Stimulated activated naive CD8-positive, alpha-beta T cell treated with anti-CD3 and anti-CD28 coated beads, Interleukin-15, Interleukin-2, amounts not matched to agents 100 ng/mL and 50 ng/mL, for 24 hours (primary cell): ENCODE measurements around the gene FAM13A.

Source experiments
- H3K27ac Mint-ChIP-seq: one replicate; pipeline ENCODE4 v1.8.0; 2021; ENCODE audit warnings: mild to moderate bottlenecking, mixed read lengths
- H3K27me3 Mint-ChIP-seq: one replicate; pipeline ENCODE4 v1.8.0; 2021; ENCODE audit warnings: mixed read lengths
- H3K36me3 Mint-ChIP-seq: one replicate; pipeline ENCODE4 v1.8.0; 2021; ENCODE audit warnings: low read depth, mixed read lengths
- H3K4me1 Mint-ChIP-seq: one replicate; pipeline ENCODE4 v1.8.0; 2021; ENCODE audit warnings: low read depth, mixed read lengths
- H3K4me3 Mint-ChIP-seq: one replicate; pipeline ENCODE4 v1.8.0; 2021; ENCODE audit warnings: mild to moderate bottlenecking, mixed read lengths
- H3K9me3 Mint-ChIP-seq: one replicate; pipeline ENCODE4 v1.8.0; 2021; ENCODE audit warnings: mixed read lengths

FAM13A gene

DNA sequence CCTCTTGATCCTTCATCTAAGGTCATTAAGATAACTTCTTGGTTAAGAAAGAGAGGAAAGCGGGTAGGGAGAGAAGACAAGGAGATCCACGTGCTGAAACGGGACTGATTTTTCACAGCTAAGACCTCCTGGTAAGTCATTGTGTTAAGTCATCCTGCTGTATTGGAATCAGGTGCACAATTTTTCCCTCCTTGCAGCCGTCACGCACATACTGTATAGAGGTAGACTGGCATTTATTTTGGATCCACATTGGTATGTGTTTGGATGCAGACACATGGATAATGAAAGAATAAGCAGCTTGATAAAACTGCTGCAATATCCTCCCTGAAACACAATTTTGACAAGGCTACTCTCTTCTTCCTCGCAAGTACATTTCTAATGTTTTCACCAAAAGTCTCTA lies 299.2 kb downstream of the FAM13A start:
- Mint-ChIP-seq H3K27me3 (no peaks in the 10 kb centered on the region), H3K36me3 (no peaks in the 10 kb centered on the region), H3K9me3 (no peaks in the 10 kb centered on the region), H3K27ac (no peak overlapping the region), H3K4me1 (no peaks in the 10 kb centered on the region), H3K4me3 (no peak overlapping the region)

DNA sequence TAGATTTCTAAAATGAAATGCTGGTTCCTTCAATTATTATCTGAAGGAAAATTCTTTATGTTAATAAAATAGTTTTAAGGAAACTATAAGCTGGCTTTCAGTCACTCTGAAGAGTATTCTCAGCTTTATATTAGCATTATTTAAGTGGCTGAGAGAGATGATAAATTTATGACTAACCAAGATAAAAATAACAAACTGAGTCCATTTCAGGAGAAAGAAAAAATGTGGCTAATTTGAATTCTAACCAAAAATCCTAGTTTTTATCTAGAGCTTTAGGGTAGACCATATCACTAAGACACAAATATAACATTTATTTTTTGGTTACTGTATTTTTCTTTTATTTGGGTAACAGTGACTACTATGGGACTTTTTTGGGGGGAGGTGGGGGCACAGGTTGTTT lies 299.9 kb downstream of the FAM13A start:
- Mint-ChIP-seq H3K36me3 (no peaks in the 10 kb centered on the region), H3K9me3 (no peaks in the 10 kb centered on the region), H3K27ac (no peak overlapping the region), H3K4me3 (no peak overlapping the region), H3K27me3 (no peaks in the 10 kb centered on the region), H3K4me1 (no peaks in the 10 kb centered on the region)

DNA sequence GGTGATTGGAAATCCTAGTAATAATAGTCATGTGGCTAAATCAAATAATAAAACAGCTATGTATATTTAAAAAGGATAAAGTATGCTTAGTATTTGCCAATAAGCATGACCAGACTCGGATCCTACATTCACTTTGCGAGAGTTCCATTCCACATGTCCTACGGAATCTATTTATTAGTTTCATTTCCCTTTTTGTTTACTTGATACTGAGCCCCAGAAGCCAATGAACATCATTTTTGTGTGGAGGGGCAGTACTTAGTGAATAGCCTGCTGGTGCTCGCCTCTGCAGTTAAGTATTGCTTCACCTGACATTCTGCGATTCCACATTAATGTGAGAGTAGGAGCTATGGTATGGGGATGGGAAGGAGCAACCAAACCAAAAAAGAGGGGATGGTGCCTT lies 300.8 kb downstream of the FAM13A start:
- H3K27me3 Mint-ChIP-seq: no peaks in the 10 kb centered on the region
- H3K27ac Mint-ChIP-seq: no peak overlapping the region
- no peak overlapping the region for H3K4me3 Mint-ChIP-seq
- no peaks in the 10 kb centered on the region for H3K9me3 Mint-ChIP-seq
- H3K36me3 Mint-ChIP-seq: no peaks in the 10 kb centered on the region
- H3K4me1 Mint-ChIP-seq: no peaks in the 10 kb centered on the region

DNA sequence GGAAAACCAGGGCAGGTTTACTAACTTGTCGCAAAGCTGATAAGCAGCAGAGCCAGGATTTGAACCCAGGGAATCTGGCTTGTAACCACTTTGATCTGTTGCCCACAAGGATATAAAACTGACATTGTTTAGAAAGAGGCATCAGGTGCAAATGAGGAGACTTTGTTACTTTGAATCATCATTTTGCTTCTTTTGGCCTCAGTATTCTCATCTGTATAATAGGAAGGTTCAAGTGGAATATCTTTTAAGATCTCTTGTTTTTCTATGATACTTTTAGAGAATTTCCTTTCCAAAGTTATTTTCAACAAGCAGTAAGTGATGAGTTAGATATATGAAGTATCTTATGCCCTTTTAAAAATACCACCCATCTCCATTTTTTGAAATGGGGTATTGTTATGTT lies 301.5 kb downstream of the FAM13A start:
- no peaks in the 10 kb centered on the region for H3K9me3 Mint-ChIP-seq
- no peaks in the 10 kb centered on the region for H3K27me3 Mint-ChIP-seq
- H3K36me3 Mint-ChIP-seq: no peaks in the 10 kb centered on the region
- no peak overlapping the region for H3K27ac Mint-ChIP-seq
- no peaks in the 10 kb centered on the region for H3K4me1 Mint-ChIP-seq
- no peak overlapping the region for H3K4me3 Mint-ChIP-seq

DNA sequence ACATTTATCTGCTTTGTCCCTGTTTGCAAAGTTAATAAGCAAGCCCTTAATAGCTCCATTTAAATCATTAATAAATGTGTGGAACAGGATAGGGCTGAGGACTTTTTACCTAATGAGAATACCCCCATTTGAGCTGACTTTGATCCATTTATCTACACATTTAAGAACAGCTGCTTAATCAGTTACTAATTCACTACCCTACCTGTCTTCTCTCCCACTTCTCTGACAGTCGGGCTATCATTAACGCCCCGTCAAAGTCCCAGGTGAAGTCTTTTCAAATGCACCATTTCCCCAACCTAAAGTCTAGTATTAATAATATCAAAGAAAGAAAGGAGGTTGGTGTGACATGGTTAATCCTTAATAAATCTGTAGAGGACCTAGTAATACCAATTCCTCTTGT lies 302.2 kb downstream of the FAM13A start:
- Mint-ChIP-seq H3K9me3 (no peaks in the 10 kb centered on the region), H3K4me1 (no peaks in the 10 kb centered on the region), H3K4me3 (no peak overlapping the region), H3K27me3 (no peaks in the 10 kb centered on the region), H3K36me3 (no peaks in the 10 kb centered on the region), H3K27ac (no peak overlapping the region)

DNA sequence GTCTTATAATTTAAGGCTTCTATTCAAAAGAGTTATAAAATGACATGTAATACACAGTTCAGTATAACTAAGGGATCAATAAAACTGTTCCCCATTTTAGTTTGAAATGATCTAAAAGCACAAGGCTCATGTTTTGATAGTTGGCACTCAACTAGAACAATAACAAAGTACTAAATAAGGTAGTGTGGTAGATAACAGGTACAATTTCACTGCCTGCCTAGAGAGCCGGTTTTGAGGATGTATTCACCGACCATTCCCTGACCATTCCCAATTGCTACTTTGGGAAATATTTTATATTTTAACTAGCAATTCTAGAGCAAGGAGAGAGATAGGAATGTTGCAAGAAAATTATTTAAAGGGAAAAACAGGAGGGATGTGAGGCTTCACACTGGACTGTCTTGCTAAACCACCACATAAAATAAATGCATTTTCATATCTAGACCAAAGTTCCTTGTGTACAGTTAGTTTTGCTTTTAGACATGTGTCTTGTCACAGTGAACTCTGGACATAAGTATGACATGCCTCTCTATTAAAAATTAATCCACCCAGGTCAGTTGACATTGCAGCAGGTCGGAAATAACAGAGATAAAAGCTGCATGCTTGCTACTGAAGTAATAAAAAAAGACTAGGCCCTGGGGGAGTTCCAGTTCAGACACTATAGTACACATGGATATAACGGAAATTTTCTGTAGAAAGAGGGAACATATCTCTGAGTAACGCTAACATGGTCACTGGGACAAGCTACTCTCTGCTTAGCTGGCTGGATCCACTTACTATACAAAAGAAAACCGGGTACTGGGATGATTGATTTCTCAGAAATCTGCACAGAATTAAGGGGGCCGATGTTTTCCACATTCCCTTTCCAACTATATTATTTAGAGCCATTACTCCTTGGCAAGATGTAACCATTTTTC lies 303.1 kb downstream of the FAM13A start:
- Mint-ChIP-seq H3K27ac (no peak overlapping the region), H3K4me1 (no peaks in the 10 kb centered on the region), H3K4me3 (no peak overlapping the region), H3K9me3 (no peaks in the 10 kb centered on the region), H3K36me3 (no peaks in the 10 kb centered on the region), H3K27me3 (no peaks in the 10 kb centered on the region)

DNA sequence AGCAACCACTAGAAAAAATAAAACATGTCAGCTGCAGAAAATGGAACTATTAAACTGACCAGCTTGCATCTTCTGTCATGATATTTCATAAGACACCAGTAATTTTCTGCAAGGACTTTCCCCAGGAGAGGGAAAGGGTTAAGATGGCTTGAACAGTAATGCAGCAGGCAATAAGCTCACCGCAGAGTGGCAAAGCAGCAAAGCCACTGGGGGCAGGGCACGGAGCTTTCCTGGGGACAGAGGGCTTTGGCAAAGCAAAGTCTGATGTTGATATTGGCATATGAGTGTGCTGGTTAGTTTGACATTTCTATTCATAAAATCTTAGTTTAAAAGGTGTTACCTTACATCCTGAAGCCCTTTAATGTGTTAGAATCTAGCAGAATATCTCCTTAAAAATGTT lies 304.2 kb downstream of the FAM13A start:
- Mint-ChIP-seq H3K4me3 (no peak overlapping the region), H3K9me3 (no peaks in the 10 kb centered on the region), H3K27ac (no peak overlapping the region), H3K27me3 (no peaks in the 10 kb centered on the region), H3K36me3 (no peaks in the 10 kb centered on the region), H3K4me1 (no peaks in the 10 kb centered on the region)

DNA sequence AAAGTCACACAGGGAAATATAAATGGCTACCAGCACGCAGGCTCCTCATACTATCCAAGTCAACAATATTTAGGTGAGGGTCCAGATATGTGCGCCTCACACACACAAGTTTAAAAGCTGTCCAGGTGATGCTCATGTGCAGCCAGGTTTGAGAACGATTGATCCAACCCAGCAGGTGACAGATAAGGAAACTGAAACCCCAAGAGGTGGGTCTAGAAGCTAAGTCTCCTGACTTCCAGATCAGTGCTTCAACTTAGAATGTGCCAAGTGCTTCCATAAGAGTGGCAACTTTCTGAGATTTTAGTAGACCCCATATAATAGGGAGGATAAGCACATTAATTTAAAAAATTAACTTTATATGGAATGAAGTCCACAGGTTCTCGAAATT lies 304.9 kb downstream of the FAM13A start:
- Mint-ChIP-seq H3K27ac (no peak overlapping the region), H3K4me3 (no peak overlapping the region), H3K27me3 (no peaks in the 10 kb centered on the region)

DNA sequence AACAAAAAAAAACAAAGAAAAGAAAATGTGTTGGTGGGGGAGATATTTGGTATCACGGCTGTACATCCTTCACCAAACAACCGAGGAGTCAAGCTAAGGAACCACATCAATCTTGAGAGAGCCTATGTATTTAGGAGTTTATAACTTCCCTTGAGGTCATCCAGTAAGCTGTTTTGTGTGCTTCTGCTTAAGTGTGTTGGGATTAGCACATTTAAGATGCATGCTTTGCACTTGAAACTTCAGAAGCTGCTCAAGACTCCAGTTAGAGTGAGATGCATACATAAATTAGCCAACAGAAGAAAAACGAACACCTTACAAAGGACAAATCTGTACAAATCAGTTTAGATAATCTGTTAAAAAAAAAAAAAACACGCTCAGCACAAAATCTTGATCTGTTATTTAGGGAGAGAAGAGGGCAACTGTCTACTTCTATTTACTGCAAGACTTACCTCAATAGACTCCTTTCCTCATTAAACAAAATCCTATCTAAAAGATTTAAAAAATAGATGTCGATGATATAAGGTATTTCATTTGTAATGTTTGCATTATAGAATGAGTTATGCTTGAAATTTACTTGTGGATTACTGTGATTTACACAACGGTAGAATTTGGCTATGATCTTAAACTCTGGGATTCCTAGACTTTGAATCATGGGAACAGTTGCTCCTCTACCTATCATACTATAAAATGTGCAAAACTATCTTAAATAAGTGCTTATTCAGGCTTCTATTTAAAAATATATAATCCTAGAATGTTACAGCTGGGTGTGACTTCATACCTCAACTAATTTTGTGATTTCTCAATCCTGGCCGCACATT lies 305.5 kb downstream of the FAM13A start:
- no peaks in the 10 kb centered on the region for H3K27me3 Mint-ChIP-seq
- H3K27ac Mint-ChIP-seq: no peak overlapping the region
- no peaks in the 10 kb centered on the region for H3K9me3 Mint-ChIP-seq

More for the DNA sequence above, 304.9 kb downstream of the FAM13A start:
- Mint-ChIP-seq H3K36me3 (no peaks in the 10 kb centered on the region), H3K9me3 (no peaks in the 10 kb centered on the region), H3K4me1 (no peaks in the 10 kb centered on the region)

DNA sequence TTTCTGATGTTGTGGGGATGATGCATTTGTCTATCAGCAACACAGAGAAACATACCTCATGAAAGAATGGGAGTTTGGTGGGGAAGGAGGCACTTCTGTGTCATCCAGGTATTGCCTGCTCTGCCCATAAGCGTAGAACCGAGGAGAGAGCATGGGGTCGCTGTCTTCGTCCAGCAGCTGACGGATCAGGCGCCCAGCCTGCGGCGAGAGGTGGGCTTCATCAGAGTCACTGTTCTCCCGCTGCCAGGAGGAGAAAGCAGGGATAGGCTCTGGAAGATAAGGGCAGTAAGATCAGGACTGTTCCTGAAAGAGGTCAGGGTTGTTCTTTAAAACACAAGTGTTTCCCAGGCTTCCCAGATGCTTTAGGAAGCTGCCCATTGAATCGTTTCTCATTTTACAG lies 306.6 kb downstream of the FAM13A start:
- no peak overlapping the region for H3K4me3 Mint-ChIP-seq
- H3K36me3 Mint-ChIP-seq: peaks cover 3% of the 10 kb centered on the region
- no peaks in the 10 kb centered on the region for H3K9me3 Mint-ChIP-seq
- H3K4me1 Mint-ChIP-seq: no peaks in the 10 kb centered on the region
- no peak overlapping the region for H3K27ac Mint-ChIP-seq
- H3K27me3 Mint-ChIP-seq: no peaks in the 10 kb centered on the region

More for the DNA sequence above, 305.5 kb downstream of the FAM13A start:
- Mint-ChIP-seq H3K4me3 (no peak overlapping the region), H3K4me1 (no peaks in the 10 kb centered on the region), H3K36me3 (no peaks in the 10 kb centered on the region)

DNA sequence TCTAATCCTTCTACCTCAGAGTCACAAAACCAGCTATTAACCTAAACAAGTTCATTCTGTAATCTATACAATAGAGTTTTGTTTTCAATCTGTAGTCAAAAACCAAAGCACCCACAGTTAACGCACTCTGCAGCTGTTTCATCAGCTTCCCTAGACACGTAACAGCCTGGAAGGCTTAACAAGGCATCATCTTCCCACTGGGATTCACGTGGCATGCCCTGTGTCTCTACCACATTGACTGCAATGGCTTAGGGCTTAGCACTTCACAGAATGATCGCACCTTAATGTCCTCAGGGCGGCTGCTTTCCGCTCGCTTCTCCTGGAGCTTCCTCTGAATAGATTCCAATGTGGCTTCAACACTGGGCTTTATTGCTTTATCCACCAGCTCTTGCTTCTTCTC lies 309.6 kb downstream of the FAM13A start:
- Mint-ChIP-seq H3K27ac (no peak overlapping the region), H3K36me3 (peaks cover 3% of the 10 kb centered on the region), H3K27me3 (no peaks in the 10 kb centered on the region), H3K4me3 (no peak overlapping the region), H3K9me3 (no peaks in the 10 kb centered on the region), H3K4me1 (no peaks in the 10 kb centered on the region)

DNA sequence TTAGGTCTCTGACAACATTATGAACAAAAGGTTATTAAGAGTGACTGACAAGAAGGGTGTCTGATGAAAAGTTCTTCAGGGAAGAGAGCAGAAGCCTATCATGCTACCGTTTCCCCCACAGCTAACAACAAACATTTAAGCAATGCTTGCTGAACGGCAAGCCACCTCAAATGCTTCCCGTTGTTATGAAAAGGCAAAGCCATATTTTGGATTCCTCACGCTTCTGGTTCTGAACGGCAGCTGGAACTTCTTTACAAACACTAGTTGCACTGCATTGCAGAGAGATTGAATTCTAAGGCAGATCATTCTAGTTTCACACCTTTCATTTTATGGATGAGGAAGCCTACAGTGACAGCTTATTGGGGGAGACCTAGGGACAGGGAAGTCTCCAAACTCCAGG lies 310.8 kb downstream of the FAM13A start:
- no peaks in the 10 kb centered on the region for H3K4me1 Mint-ChIP-seq
- no peak overlapping the region for H3K4me3 Mint-ChIP-seq
- H3K9me3 Mint-ChIP-seq: no peaks in the 10 kb centered on the region
- peaks cover 3% of the 10 kb centered on the region for H3K36me3 Mint-ChIP-seq
- H3K27ac Mint-ChIP-seq: no peak overlapping the region
- H3K27me3 Mint-ChIP-seq: no peaks in the 10 kb centered on the region

DNA sequence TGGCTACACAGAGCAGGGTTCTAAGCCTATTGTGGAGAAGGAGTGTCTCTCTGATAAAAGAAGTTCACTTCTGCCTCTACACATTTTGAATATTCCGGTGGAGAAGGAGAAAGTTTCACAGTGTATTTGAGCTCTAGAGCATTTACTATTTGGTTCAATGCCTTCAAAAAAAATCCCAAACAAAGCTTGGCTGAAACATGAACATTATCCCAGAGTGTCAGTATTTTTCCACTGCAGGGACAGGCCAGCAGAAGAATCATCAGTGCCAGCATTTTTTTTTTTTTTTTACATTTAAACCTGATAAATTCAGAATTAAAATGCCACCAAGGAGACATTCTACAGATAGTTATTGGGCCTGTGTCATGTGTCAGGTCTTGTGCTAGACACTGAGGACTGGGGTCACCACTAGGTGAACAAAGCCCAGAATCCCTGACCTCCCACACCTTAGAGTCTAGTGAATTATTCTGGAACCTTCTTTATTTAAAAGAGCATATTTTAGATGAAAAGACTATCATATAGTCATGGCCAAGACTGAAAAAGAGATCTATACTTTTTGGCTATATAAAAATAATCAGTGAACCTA lies 311.3 kb downstream of the FAM13A start:
- no peaks in the 10 kb centered on the region for H3K4me1 Mint-ChIP-seq
- H3K9me3 Mint-ChIP-seq: no peaks in the 10 kb centered on the region
- no peaks in the 10 kb centered on the region for H3K27me3 Mint-ChIP-seq
- H3K36me3 Mint-ChIP-seq: peaks cover 3% of the 10 kb centered on the region
- H3K27ac Mint-ChIP-seq: no peak overlapping the region
- H3K4me3 Mint-ChIP-seq: no peak overlapping the region

DNA sequence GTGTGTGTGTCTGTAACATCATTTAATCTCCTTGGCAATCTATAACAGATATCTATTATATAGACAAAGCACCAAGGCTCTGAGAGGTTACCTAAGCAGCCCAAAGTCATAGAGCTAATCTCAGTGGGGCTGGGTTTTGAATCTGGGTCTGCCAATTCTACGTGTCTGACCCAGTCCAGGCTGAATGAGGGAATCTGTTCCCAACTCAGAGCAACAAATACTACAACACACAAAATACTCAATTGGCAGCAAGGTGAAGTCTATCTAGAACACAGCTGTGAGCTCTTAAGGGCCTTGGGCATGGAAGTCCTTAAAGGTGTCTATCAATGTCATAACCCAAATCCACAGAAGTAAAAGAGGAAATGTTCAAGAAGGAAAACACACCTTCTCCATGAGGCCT lies 311.8 kb downstream of the FAM13A start:
- Mint-ChIP-seq H3K9me3 (no peaks in the 10 kb centered on the region), H3K27ac (no peak overlapping the region), H3K27me3 (no peaks in the 10 kb centered on the region), H3K4me3 (no peak overlapping the region), H3K4me1 (no peaks in the 10 kb centered on the region), H3K36me3 (peaks cover 3% of the 10 kb centered on the region)

DNA sequence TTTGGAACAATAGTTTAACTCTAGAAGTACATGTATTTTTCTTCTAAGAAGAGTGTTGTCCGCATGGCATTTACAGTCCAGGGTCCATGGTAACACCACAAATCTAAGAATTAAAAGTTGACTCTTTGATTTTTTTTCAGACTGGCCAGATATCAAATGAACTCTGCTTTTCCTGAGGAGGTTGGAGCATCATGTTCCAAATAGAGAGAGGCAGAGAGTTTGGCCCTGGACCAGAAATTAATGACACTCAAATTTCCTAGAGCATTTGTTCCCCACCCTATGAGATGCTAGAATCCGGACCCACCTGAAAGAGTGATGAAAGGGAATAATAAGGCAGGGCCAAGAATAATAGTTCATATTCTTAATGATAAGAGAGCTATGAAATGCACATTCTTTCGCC lies 312.4 kb downstream of the FAM13A start:
- H3K27me3 Mint-ChIP-seq: no peaks in the 10 kb centered on the region
- no peak overlapping the region for H3K4me3 Mint-ChIP-seq
- no peaks in the 10 kb centered on the region for H3K4me1 Mint-ChIP-seq
- no peaks in the 10 kb centered on the region for H3K9me3 Mint-ChIP-seq
- no peak overlapping the region for H3K27ac Mint-ChIP-seq
- H3K36me3 Mint-ChIP-seq: peaks cover 3% of the 10 kb centered on the region
